Measurements from ENCODE around the gene PCDH9.

The PCDH9 gene

GRCh38 chr13:66574606-66575005 lies 655.5 kb downstream of the PCDH9 start:
- DNase-seq (ENCODE audit: low read depth): no peak

GRCh38 chr13:66567899-66568612 lies 662.1 kb downstream of the PCDH9 start:
- DNase-seq (ENCODE audit: low read depth): no peak

DNA sequence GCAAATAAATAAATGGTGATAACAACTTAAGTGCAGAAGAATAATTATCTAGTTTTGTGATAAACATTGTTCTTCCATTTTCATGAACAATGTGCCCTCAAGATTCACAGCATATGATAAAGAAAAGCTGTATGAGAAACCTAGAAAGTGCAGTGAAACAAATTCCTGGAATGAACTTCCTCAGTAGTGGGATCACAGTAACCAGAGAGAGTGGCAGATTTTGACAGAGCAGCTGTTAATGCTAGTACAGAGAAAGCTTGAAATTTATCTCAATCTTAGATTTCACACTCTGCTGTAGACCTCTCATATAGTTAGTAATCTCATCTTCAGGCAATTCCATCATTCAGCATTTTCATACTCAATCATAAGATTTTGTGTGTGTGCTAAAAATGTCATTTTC lies 664.9 kb downstream of the PCDH9 start:
- DNase-seq (ENCODE audit: low read depth): no peak

- no peak for DNase-seq (ENCODE audit: low read depth)
Observed at GRCh38 chr13:66563076-66563475, 667.1 kb downstream of the PCDH9 start.

GRCh38 chr13:66562054-66562453 lies 668.1 kb downstream of the PCDH9 start:
- no peak for DNase-seq (ENCODE audit: low read depth)

DNA sequence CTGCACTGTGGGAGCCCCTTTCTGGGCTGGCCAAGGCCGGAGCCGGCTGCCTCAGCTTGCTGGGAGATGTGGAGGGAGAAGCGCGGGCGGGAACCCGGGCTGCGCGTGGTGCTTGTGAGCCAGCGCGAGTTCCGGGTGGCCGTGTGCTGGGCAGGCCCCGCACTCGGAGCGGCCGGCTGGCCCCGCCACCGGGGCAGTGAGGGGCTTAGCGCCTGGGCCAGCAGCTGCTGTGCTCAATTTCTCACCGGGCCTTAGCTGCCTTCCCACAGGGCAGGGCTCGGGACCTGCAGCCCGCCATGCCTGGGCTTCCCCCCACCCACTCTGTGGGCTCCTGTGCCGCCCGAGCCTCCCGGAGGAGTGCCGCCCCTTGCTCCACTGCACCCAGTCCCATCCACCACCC lies 669.1 kb downstream of the PCDH9 start:
- no peak for DNase-seq (ENCODE audit: low read depth)

DNA sequence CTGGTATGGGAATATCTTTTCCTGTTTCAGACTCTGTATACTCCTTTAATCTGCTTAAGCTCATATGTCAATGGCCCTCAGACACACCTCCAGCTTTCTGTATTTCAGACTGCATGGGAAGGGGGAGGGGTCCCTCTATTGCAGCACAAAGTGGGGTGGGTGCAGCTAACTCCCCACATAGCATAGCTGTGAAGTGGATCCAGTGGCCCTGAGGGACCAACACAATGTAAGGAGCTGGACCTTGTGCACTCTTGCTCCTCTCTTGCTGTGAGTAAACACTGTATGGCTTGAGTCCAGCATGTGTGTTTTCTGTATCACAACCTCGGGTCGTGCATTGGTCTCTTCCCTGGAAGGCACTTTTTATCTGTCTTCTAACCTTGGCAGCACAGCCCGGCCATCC lies 669.9 kb downstream of the PCDH9 start:
- no peak for DNase-seq (ENCODE audit: low read depth)

DNA sequence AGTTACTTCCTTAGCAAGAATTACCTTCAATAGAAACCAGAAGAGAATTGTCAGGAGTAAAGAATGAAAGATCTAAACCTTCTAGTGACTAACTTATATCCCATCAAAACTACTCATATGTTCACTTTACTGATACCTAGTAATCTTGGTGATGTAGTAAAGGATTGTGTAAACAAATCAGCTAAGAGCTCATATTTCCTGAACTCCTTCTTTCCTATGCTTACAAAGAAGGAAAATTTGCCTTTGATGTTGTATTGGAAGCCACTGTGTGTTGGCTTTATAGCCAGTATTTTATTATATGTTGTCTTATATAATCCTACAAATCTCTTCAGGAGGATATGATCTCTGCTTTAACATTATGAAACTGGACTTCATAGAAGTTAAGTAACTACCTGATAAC lies 671.0 kb downstream of the PCDH9 start:
- no peak for DNase-seq (ENCODE audit: low read depth)

- DNase-seq (ENCODE audit: low read depth): no peak
Observed at GRCh38 chr13:66558506-66558905, 671.6 kb downstream of the PCDH9 start.

GRCh38 chr13:66557357-66557756 lies 672.8 kb downstream of the PCDH9 start:
- no peak for DNase-seq (ENCODE audit: low read depth)

DNA sequence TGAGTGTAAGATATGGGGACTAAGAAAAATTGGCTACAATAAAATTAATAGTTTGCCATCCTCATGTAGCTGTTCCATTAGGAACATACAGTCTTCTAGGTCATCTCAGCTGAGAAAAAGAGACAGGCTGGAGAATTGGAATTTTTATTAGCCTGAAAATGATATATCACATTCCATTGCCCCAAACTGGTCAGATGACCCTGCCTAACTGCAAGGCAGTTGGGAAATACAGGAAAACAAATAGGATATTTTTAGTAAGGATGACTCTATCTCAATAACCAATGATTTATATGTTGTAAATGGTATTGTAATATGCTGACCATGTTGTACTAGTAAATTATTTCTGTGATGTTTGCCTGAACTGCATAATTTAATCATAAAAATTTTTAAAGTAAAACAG lies 673.8 kb downstream of the PCDH9 start:
- DNase-seq (ENCODE audit: low read depth): no peak

DNA sequence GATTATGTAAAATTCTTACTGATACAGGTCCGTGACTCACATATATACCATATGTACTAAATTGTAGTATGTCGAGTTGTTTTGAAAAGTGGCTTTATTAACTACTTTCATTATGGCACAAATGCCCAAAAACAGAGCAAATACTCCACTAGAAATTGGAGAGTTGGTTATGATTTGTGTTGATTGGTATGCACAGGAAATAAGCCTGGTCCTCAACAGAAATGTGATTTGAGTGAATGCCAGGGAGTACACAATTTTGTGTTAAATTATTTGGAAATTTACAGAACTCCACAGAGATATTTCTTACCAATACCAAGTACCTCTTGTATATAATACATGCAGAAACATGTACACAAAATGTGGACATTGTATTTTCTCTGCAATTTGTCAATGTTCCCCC lies 676.7 kb downstream of the PCDH9 start:
- DNase-seq (ENCODE audit: low read depth): no peak

DNA sequence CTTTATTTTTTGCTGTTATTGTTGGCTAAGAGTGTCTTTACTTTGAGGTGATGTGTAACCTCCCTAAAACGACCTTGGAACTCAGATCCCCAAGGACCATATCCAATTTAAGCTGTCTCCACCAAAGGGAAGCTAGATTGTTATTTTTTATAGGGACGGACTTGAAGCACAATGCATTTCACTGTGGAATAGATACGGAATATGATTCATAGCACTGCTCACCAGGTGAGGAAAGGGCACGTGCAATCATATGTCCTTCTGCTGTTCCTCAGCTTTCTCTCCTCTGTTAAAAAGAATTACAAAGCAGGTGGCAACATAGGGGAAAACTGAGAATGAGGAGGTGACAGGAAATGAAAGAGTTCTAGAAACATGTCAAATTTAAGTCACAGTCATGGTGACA lies 679.0 kb downstream of the PCDH9 start:
- no peak for DNase-seq (ENCODE audit: low read depth)

GRCh38 chr13:66547685-66548084 lies 682.5 kb downstream of the PCDH9 start:
- no peak for DNase-seq (ENCODE audit: low read depth)

GRCh38 chr13:66546534-66547379 lies 683.4 kb downstream of the PCDH9 start:
- no peak for DNase-seq (ENCODE audit: low read depth)

DNA sequence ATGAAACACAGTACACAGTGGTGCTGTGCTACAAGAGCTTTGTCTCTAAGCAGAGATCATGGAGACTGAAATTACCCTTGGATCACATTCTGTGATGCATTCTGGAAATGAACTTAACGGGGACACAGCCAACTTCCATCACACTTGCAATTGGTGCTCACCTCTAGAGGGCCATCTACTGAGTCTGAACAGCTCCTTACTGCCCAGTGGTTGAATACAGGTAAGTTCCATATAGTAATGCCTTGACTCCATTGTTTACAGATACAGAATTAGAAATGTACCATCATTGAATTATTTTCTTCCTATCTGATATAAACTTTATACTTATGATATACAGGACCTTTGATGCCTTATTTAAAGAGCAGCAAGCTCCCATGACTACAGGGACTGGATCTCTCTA lies 686.4 kb downstream of the PCDH9 start:
- no peak for DNase-seq (ENCODE audit: low read depth)

DNA sequence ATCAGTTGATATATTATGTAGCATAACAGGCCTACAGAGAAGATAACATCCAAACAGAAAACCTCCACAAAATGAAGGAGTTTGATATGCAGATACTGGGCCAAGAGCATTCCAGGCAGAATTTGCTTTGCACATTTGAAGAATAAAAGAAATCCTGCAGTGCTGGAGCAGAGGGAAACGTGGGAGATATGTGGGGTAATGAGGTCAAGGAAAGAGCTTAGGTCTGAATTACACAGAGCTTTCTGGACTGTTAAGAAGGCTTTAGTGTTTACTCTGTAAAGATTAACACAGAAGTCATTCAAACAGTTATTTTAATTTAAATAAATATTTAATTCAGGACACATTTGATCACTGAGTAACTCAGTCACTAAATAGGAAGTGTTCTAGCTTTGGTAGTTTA lies 692.7 kb downstream of the PCDH9 start:
- DNase-seq (ENCODE audit: low read depth): no peak

DNA sequence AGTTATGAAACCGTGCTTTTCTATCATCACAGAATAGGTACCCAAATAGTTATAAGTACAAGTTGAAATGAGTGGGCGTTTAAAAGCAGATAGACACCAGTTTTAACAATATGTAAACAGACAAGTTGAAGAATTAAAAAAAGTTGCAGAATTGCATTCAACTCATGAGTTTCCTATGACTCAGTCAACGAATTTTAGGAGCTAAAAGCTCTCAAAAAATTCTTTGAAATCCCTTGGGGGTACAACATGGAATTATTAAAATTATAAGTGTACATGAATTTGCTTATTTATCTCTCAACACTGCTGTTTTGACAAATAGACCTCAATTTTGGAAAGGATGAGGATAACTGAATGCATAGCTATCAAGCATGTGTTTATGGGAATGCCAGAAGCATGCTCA lies 693.4 kb downstream of the PCDH9 start:
- DNase-seq (ENCODE audit: low read depth): no peak

- no peak for DNase-seq (ENCODE audit: low read depth)
Observed at GRCh38 chr13:66534561-66534960, 695.6 kb downstream of the PCDH9 start.

DNA sequence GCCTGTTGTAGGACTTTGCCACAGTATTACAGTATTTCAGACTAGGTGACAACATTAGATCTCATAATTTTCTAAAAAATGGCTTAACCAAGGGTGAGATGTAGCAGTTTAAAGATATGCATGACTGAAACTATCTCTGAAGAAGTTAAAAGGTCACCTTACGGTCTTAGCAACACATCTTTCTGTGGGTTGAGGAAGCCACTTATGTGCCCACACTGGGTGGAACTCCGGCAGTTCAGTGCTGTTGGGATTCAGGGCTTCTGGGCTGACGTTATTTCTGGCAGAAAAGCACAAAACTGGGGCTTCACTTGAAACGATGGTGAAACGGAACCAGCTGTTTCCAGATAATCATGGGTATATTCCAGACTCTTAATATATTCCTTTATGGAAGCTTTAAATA lies 697.3 kb downstream of the PCDH9 start:
- DNase-seq (ENCODE audit: low read depth): no peak

DNA sequence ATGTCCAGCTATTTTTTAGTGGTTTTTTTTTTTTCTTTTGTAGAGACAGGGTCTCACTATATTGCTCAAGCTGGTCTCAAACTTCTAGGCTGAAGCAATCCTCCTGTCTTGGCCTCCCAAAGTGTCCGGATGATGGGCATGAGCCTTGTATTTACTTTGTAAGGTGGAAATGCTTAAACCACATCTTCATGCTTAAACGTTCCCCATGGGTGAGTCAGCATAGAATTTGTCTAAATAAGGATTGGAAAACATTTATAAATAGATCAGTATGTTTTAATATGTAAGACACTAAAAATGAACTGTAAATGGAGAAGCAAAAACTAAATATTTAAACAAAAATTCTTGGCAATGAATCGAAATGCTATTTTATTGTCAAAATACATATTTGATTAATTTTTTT lies 698.0 kb downstream of the PCDH9 start:
- no peak for DNase-seq (ENCODE audit: low read depth)

DNA sequence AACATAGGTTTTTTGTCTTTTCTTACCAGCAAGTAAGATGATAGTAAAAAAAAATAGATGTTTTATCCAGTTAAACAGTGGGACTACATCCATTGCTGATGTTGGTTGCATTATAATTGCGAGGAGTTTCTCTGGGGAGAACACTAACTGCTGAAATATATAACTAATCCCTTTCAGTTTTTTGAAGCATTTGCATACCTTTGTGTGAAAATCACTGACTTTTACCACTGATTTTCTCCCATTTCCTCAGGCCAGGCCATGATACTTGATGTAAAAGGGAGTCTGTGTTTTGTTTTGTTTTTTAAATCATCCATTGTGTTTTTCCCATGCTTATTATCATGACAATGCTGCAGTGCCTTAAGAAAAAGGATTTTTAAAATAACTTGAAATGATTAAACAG lies 699.5 kb downstream of the PCDH9 start:
- no peak for DNase-seq (ENCODE audit: low read depth)

DNA sequence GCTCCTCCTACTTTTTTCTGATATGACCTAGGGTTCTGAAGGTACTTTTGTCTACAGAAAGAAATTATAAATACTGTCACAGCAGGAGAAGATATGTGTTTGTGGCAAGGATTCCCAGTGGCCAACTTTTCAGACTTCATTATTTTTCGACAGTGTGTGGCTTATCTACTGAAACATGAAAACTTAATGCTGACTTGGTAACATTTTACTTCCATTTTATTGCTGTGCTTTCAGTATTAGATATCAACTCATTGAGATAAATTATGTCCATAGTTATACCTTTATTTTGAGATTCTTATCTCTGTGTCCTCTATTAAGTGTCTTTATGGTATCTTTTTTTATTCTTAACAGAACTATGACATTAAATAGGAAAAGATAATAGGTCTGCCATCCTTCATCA lies 700.0 kb downstream of the PCDH9 start:
- DNase-seq (ENCODE audit: low read depth): no peak
